SK-N-MC (cell line): Measurements from ENCODE around the gene SHISAL1.

ENCODE experiments used
- EZH2 ChIP-seq: fragments of 200-600 bp; sonication (generic); IDR thresholded peaks from one replicate; pipeline ENCODE4 v1.6.1; 2017; ENCODE audit warnings: antibody characterized with exemption
- FOXP2 ChIP-seq: optimal IDR thresholded peaks from 2 replicates; pipeline ENCODE3; 2011; ENCODE audit warnings: mild to moderate bottlenecking, moderate library complexity; ENCODE audit not compliant: insufficient read depth; ENCODE audit errors: extremely low read length, control extremely low read depth
- POLR2AphosphoS5 ChIP-seq: IDR thresholded peaks from 2 replicates; pipeline ENCODE4 v1.6.1; 2012; ENCODE audit warnings: mild to moderate bottlenecking, low read depth, low read length, borderline replicate concordance

- no peak for TF ChIP-seq POLR2AphosphoS5
- TF ChIP-seq EZH2 = no peak
- TF ChIP-seq FOXP2 = no peak
Observed at GRCh38 chr22:44243761-44244160, 69.0 kb downstream of the SHISAL1 start.
